ENCODE data around the gene KRTDAP. TPM values are rescaled to one million over a fixed set of nuclear protein-coding genes. Genes with fewer than 3 reads are reported as not detected.

Gene KRTDAP
- total and polyA plus RNA-seq, 10 of the 15 experiments (the other 5 are each of a cell fraction or from before 2014, with no cell fraction given) = 0.23 TPM; not detected in 9

- intact Hi-C loops (cut with micrococcal nuclease; ENCODE audit: unreplicated experiment) = no loop called here
- H3K4me2 ChIP-seq (ENCODE audit: control insufficient read depth, insufficient read depth) = no peak overlapping the region
- in situ Hi-C loops (cut with MboI) = no loop called here
Measured at GRCh38 chr19:35518313-35518712, 28.0 kb upstream of the KRTDAP start.

GRCh38 chr19:35517342-35517741 lies 27.1 kb upstream of the KRTDAP start:
- POLR2A ChIA-PET = interaction anchor here (0.6 kb wide), 1 partner anchor 97 kb away, joined by 3 read pairs; no protein-coding TSS in a partner anchor
- Histone ChIP-seq H4K20me1 (ENCODE audit: control insufficient read depth, insufficient read depth) (no peaks in the 10 kb centered on the region), H2AFZ (ENCODE audit: control insufficient read depth, low read depth, low read length) (no peak overlapping the region), H3K79me2 (ENCODE audit: control insufficient read depth, insufficient read depth, low read length) (no peaks in the 10 kb centered on the region), H3K4me2 (ENCODE audit: control insufficient read depth, insufficient read depth) (no peak overlapping the region), H3K27ac (ENCODE audit: control insufficient read depth, insufficient read depth) (no peak overlapping the region), H3K9ac (ENCODE audit: control insufficient read depth, insufficient read depth, low read length) (no peak overlapping the region), H3K4me1 (ENCODE audit: control insufficient read depth, insufficient read depth, low read length) (no peaks in the 10 kb centered on the region), H3K4me3 (no peak overlapping the region), H3K27me3 (replicated peaks in 1 of 2; ENCODE audit: control insufficient read depth in 2 of 2, insufficient read depth in 2 of 2, low read length in 1 of 2) (no peaks in the 10 kb centered on the region), H3K9me3 (replicated peaks; ENCODE audit: control insufficient read depth, insufficient read depth, low read length) (no peaks in the 10 kb centered on the region), H3K36me3 (ENCODE audit: control insufficient read depth in 2 of 2, insufficient read depth in 2 of 2, low read length in 1 of 2) (no peaks in the 10 kb centered on the region)
- no TSS peak for BruUV-seq (replicated peaks)
- WGBS (ENCODE audit: insufficient coverage, insufficient replicate concordance, low lambda C conversion rate, missing lambda C conversion rate) = 63% methylated on average over 2 of the region's 2 CpGs
- no peak for FAIRE-seq
- DNase-seq (ENCODE audit: low read depth, low spot score) = no peak
- RAD21 ChIA-PET (ENCODE audit: unreplicated experiment) = no interaction called here
- SMC1A ChIA-PET (ENCODE audit: uncharacterized antibody, unreplicated experiment) = interaction anchor here (2.6 kb wide), 1 partner anchor 31 kb away, joined by 8 read pairs; no protein-coding TSS in a partner anchor
- intact Hi-C loops (cut with micrococcal nuclease; ENCODE audit: unreplicated experiment) = no loop called here
- ATAC-seq = no peak
- in situ Hi-C loops (cut with MboI) = no loop called here
- CTCF ChIA-PET = interaction anchor here (0.8 kb wide), 1 partner anchor 8 kb away, joined by 5 read pairs; no protein-coding TSS in a partner anchor
- TF ChIP-seq HCFC1 (IDR thresholded peaks at IDR 0.05; ENCODE audit: low read length) (no peak), STAT3 (IDR thresholded peaks at IDR 0.05; ENCODE audit: low read depth, low read length) (no peak), CBX5 (IDR thresholded peaks at IDR 0.05; ENCODE audit: low read depth) (no peak), DPF2 (IDR thresholded peaks at IDR 0.05) (no peak), NFYB (IDR thresholded peaks at IDR 0.05; ENCODE audit: insufficient read depth, low read depth, low read length) (no peak), TAF1 (IDR thresholded peaks at IDR 0.05; ENCODE audit: borderline replicate concordance, low read depth, low read length) (no peak), KLF5 (IDR thresholded peaks at IDR 0.05; ENCODE audit: partially characterized antibody) (no peak), KDM1A (IDR thresholded peaks at IDR 0.05; ENCODE audit: borderline replicate concordance) (no peak), SREBF1 (IDR thresholded peaks at IDR 0.05; ENCODE audit: low read length) (no peak), ELK1 (IDR thresholded peaks at IDR 0.05; ENCODE audit: low read depth, low read length) (no peak), MAX (IDR thresholded peaks at IDR 0.05; ENCODE audit: low read depth, low read length) (no peak), ZNF622 (IDR thresholded peaks at IDR 0.05) (no peak), ETV6 (conservative IDR thresholded peaks at IDR 0.05 in 1 of 2, IDR thresholded peaks at IDR 0.05 in 1 of 2; ENCODE audit: borderline replicate concordance in 1 of 2, low read depth in 1 of 2) (no peak), POLR2AphosphoS5 (IDR thresholded peaks at IDR 0.05; ENCODE audit: low read length) (no peak)

More at GRCh38 chr19:35518313-35518712, 28.0 kb upstream of the KRTDAP start:
- BruUV-seq (replicated peaks) = no TSS peak
- RAD21 ChIA-PET (ENCODE audit: unreplicated experiment) = no interaction called here
- Histone ChIP-seq H3K79me2 (ENCODE audit: control insufficient read depth, insufficient read depth, low read length) (no peaks in the 10 kb centered on the region), H3K36me3 (ENCODE audit: control insufficient read depth in 2 of 2, insufficient read depth in 2 of 2, low read length in 1 of 2) (no peaks in the 10 kb centered on the region), H3K27ac (ENCODE audit: control insufficient read depth, insufficient read depth) (no peak overlapping the region), H2AFZ (ENCODE audit: control insufficient read depth, low read depth, low read length) (no peak overlapping the region), H4K20me1 (ENCODE audit: control insufficient read depth, insufficient read depth) (no peaks in the 10 kb centered on the region), H3K9ac (ENCODE audit: control insufficient read depth, insufficient read depth, low read length) (no peak overlapping the region), H3K9me3 (replicated peaks; ENCODE audit: control insufficient read depth, insufficient read depth, low read length) (no peaks in the 10 kb centered on the region), H3K27me3 (replicated peaks in 1 of 2; ENCODE audit: control insufficient read depth in 2 of 2, insufficient read depth in 2 of 2, low read length in 1 of 2) (no peaks in the 10 kb centered on the region), H3K4me1 (ENCODE audit: control insufficient read depth, insufficient read depth, low read length) (no peaks in the 10 kb centered on the region), H3K4me3 (no peak overlapping the region)
- CTCF ChIA-PET = no interaction called here
- no peak for ATAC-seq
- TF ChIP-seq GABPA (IDR thresholded peaks at IDR 0.05; ENCODE audit: low read depth) = no peak
- no peak for TF ChIP-seq YBX1 (IDR thresholded peaks at IDR 0.05)
- no peak for TF ChIP-seq KAT2A (conservative IDR thresholded peaks at IDR 0.05; ENCODE audit: control insufficient read depth, low read depth, low read length)
- no peak for TF ChIP-seq CBX3 (IDR thresholded peaks at IDR 0.05; ENCODE audit: borderline replicate concordance, low read depth)
- no peak for TF ChIP-seq MTA3 (IDR thresholded peaks at IDR 0.05; ENCODE audit: borderline replicate concordance, low read length)
- TF ChIP-seq RFX5 (IDR thresholded peaks at IDR 0.05; ENCODE audit: low read depth, low read length) = no peak
- no peak for TF ChIP-seq MTA2 (IDR thresholded peaks at IDR 0.05; ENCODE audit: low read depth)
- TF ChIP-seq SMAD5 (IDR thresholded peaks at IDR 0.05; ENCODE audit: low read depth) = no peak
- no peak for TF ChIP-seq SIN3A (IDR thresholded peaks at IDR 0.05; ENCODE audit: low read depth, low read length)
- no peak for TF ChIP-seq MYB (IDR thresholded peaks at IDR 0.05; ENCODE audit: borderline replicate concordance, low read depth, low read length)
- TF ChIP-seq IKZF2 (IDR thresholded peaks at IDR 0.05) = no peak
- no peak for TF ChIP-seq EED (IDR thresholded peaks at IDR 0.05; ENCODE audit: low read depth)
- TF ChIP-seq BCL11A (IDR thresholded peaks at IDR 0.05; ENCODE audit: low read depth, low read length) = no peak
- no peak for TF ChIP-seq NFIC (IDR thresholded peaks at IDR 0.05; ENCODE audit: low read depth, low read length)
- no peak for TF ChIP-seq CBX5 (IDR thresholded peaks at IDR 0.05; ENCODE audit: low read depth)
- 49% methylated on average over 6 of the region's 6 CpGs for WGBS (ENCODE audit: insufficient coverage, insufficient replicate concordance, low lambda C conversion rate, missing lambda C conversion rate)
- SMC1A ChIA-PET (ENCODE audit: uncharacterized antibody, unreplicated experiment) = no interaction called here
- DNase-seq (ENCODE audit: low read depth, low spot score) = no peak
- POLR2A ChIA-PET = no interaction called here
- FAIRE-seq = no peak

Data from GM12878 (cell line).